HepG2 (cell line): ENCODE results near the gene SLAIN2. TPM values are rescaled to one million over a fixed set of nuclear protein-coding genes. Genes with fewer than 3 reads are reported as not detected.

Experiments used
- CAMTA2 ChIP-seq: sonication (generic); formaldehyde crosslinking; IDR thresholded peaks from 2 replicates; pipeline ENCODE4 v1.4.0; 2020; ENCODE audit warnings: mild to moderate bottlenecking, missing genetic modification reagents, borderline replicate concordance
- HDAC2 ChIP-seq: sonication (generic); formaldehyde crosslinking; IDR thresholded peaks from 2 replicates; pipeline ENCODE4 v1.4.0; 2020; ENCODE audit warnings: missing genetic modification reagents
- KLF9 ChIP-seq: IDR thresholded peaks from 2 replicates; pipeline ENCODE4 v1.6.1; 2016; ENCODE audit warnings: low read depth
- MEIS1 ChIP-seq: sonication (generic); formaldehyde crosslinking; IDR thresholded peaks from 2 replicates; pipeline ENCODE4 v1.9.0; 2021; ENCODE audit warnings: mild to moderate bottlenecking, missing genetic modification reagents, moderate library complexity, borderline replicate concordance
- SMARCE1 ChIP-seq: fragments of 450-650 bp; IDR thresholded peaks from 2 replicates; pipeline ENCODE4 v1.6.1; 2017; ENCODE audit warnings: borderline replicate concordance
- ZFAT ChIP-seq: sonication (generic); formaldehyde crosslinking; conservative IDR thresholded peaks from 2 replicates; pipeline ENCODE4 v1.8.1; 2023; ENCODE audit warnings: missing genetic modification reagents, inconsistent platforms
- ZFP91 ChIP-seq: sonication (generic); formaldehyde crosslinking; IDR thresholded peaks from 2 replicates; pipeline ENCODE4 v1.9.0; 2022; ENCODE audit warnings: missing genetic modification reagents, mild to moderate bottlenecking, borderline replicate concordance
- ZNF367 ChIP-seq: sonication (generic); formaldehyde crosslinking; IDR thresholded peaks from 2 replicates; pipeline ENCODE4 v1.4.0; 2020; ENCODE audit warnings: missing genetic modification reagents, borderline replicate concordance
- ZNF597 ChIP-seq: sonication (generic); formaldehyde crosslinking; IDR thresholded peaks from 2 replicates; pipeline ENCODE4 v1.5.0; 2020; ENCODE audit warnings: missing genetic modification reagents
- ZNF83 ChIP-seq: sonication (generic); formaldehyde crosslinking; IDR thresholded peaks from 2 replicates; pipeline ENCODE4 v1.4.0; 2020; ENCODE audit warnings: missing genetic modification reagents, mild to moderate bottlenecking, borderline replicate concordance
- ZSCAN21 ChIP-seq: sonication (generic); formaldehyde crosslinking; IDR thresholded peaks from 2 replicates; pipeline ENCODE4 v1.8.0; 2022; ENCODE audit warnings: mild to moderate bottlenecking, missing genetic modification reagents, moderate library complexity, borderline replicate concordance
- polyA plus RNA-seq, 8 experiments: library from polyadenylated mRNA; depleted of rRNA in 3 of 8; stranded (reverse) in 7 of 8; unstranded in 1 of 8; fragments of >200 nt; fragmentation: Illumina TruSeq in 4 of 8; extraction: Trizol in 4 of 8; gene quantifications; 2 replicates each; pipeline versions ENCODE4 v1.2.1 to v1.2.3, GENCODE V29; 2011 to 2016; ENCODE audit warnings: low read depth in 4 of 8, missing spikeins in 1 of 8, mixed read lengths in 1 of 8; ENCODE audit not compliant: insufficient read depth in 1 of 8
- total RNA-seq, 5 experiments: library from RNA; depleted of rRNA; stranded (reverse); fragments of >200 nt; fragmentation: Illumina TruSeq; extraction: Trizol; gene quantifications; 2 replicates each; pipeline ENCODE4 v1.2.3, GENCODE V29; 2016; ENCODE audit warnings: low read depth in 1 of 5
- TF ChIP-seq, protein P1 (sequence below): sonication (generic); formaldehyde crosslinking; IDR thresholded peaks from 2 replicates; pipeline ENCODE4 v1.4.0; 2020; ENCODE audit warnings: missing genetic modification reagents
- TF ChIP-seq, protein P2 (sequence below): sonication (generic); formaldehyde crosslinking; IDR thresholded peaks from 2 replicates; pipeline ENCODE4 v1.4.0; 2020; ENCODE audit warnings: missing genetic modification reagents
- TF ChIP-seq, protein P3 (sequence below): sonication (generic); formaldehyde crosslinking; IDR thresholded peaks from 2 replicates; pipeline ENCODE4 v1.4.0; 2020; ENCODE audit warnings: missing genetic modification reagents
- TF ChIP-seq, protein P4 (sequence below): sonication (generic); formaldehyde crosslinking; IDR thresholded peaks from 2 replicates; pipeline ENCODE4 v1.8.1; 2022; ENCODE audit warnings: low read depth, mild to moderate bottlenecking, missing genetic modification reagents

Gene SLAIN2
- total and polyA plus RNA-seq, 2 of the 13 experiments (the other 11 are each of a cell fraction or from before 2014, with no cell fraction given), result 20.7 to 22.5 TPM

DNA sequence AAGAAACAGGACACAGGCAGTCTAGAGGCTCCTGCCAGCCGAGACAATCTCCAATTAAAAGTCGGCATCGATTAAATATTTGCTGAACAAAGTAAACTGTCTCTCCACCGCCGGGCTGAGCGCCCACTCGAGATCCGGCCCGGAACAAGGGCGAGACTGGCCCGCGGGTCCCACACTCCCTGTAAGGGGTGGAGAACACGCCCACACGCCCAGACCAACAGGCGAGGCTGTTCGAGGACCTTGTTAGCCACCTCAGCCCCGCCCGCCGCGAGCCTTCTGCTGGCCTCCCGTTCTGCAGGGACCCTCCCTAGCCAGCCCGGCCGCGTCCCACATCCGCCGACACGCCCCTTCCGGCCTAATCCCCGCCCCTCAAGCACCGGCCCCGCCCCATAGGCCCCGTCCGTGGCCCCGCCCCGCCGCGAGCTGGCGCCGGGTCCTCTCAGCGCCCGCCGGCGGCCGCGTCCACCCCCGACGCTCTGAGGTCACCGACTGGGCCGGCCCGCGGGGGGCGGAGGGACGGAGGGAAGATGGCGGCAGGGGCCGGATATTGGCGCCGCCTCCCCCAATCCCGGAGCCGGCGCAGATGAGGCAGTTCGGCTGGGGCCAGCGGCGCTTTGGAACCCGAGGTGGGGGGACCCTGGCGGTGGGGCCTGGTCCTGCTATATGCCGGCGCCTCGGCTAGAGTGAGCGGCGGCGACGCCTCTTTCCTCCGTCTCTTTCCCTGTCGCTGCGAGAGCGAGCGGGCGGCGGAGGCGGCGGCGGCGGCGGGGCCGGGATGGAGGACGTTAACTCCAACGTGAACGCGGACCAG, at the start of gene SLAIN2 (continued):
- TF ChIP-seq ZNF83 (no peak), ZNF597 (CRISPR knock-in tag) (no peak), ZFP91 (CRISPR knock-in tag) (peak; percentile 49), ZNF367 (CRISPR knock-in tag) (no peak), KLF9 (peak; percentile 83; the same call in 1 of the 2 replicates), CAMTA2 (no peak), SMARCE1 (no peak), MEIS1 (no peak), ZSCAN21 (peak; percentile 71), HDAC2 (CRISPR knock-in tag) (peak; percentile 59), ZFAT (CRISPR knock-in tag) (no peak)
- TF ChIP-seq, protein P1, sequence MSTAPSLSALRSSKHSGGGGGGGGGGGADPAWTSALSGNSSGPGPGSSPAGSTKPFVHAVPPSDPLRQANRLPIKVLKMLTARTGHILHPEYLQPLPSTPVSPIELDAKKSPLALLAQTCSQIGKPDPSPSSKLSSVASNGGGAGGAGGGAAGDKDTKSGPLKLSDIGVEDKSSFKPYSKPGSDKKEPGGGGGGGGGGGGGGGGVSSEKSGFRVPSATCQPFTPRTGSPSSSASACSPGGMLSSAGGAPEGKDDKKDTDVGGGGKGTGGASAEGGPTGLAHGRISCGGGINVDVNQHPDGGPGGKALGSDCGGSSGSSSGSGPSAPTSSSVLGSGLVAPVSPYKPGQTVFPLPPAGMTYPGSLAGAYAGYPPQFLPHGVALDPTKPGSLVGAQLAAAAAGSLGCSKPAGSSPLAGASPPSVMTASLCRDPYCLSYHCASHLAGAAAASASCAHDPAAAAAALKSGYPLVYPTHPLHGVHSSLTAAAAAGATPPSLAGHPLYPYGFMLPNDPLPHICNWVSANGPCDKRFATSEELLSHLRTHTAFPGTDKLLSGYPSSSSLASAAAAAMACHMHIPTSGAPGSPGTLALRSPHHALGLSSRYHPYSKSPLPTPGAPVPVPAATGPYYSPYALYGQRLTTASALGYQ (CRISPR knock-in tag), result peak; percentile 51; the same call in 1 of the 2 replicates
- TF ChIP-seq, protein P2, sequence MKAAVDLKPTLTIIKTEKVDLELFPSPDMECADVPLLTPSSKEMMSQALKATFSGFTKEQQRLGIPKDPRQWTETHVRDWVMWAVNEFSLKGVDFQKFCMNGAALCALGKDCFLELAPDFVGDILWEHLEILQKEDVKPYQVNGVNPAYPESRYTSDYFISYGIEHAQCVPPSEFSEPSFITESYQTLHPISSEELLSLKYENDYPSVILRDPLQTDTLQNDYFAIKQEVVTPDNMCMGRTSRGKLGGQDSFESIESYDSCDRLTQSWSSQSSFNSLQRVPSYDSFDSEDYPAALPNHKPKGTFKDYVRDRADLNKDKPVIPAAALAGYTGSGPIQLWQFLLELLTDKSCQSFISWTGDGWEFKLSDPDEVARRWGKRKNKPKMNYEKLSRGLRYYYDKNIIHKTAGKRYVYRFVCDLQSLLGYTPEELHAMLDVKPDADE (CRISPR knock-in tag), result no peak; the same call in 1 of the 2 replicates
- TF ChIP-seq, protein P3, sequence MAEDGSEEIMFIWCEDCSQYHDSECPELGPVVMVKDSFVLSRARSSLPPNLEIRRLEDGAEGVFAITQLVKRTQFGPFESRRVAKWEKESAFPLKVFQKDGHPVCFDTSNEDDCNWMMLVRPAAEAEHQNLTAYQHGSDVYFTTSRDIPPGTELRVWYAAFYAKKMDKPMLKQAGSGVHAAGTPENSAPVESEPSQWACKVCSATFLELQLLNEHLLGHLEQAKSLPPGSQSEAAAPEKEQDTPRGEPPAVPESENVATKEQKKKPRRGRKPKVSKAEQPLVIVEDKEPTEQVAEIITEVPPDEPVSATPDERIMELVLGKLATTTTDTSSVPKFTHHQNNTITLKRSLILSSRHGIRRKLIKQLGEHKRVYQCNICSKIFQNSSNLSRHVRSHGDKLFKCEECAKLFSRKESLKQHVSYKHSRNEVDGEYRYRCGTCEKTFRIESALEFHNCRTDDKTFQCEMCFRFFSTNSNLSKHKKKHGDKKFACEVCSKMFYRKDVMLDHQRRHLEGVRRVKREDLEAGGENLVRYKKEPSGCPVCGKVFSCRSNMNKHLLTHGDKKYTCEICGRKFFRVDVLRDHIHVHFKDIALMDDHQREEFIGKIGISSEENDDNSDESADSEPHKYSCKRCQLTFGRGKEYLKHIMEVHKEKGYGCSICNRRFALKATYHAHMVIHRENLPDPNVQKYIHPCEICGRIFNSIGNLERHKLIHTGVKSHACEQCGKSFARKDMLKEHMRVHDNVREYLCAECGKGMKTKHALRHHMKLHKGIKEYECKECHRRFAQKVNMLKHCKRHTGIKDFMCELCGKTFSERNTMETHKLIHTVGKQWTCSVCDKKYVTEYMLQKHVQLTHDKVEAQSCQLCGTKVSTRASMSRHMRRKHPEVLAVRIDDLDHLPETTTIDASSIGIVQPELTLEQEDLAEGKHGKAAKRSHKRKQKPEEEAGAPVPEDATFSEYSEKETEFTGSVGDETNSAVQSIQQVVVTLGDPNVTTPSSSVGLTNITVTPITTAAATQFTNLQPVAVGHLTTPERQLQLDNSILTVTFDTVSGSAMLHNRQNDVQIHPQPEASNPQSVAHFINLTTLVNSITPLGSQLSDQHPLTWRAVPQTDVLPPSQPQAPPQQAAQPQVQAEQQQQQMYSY, result no peak
- TF ChIP-seq, protein P4, sequence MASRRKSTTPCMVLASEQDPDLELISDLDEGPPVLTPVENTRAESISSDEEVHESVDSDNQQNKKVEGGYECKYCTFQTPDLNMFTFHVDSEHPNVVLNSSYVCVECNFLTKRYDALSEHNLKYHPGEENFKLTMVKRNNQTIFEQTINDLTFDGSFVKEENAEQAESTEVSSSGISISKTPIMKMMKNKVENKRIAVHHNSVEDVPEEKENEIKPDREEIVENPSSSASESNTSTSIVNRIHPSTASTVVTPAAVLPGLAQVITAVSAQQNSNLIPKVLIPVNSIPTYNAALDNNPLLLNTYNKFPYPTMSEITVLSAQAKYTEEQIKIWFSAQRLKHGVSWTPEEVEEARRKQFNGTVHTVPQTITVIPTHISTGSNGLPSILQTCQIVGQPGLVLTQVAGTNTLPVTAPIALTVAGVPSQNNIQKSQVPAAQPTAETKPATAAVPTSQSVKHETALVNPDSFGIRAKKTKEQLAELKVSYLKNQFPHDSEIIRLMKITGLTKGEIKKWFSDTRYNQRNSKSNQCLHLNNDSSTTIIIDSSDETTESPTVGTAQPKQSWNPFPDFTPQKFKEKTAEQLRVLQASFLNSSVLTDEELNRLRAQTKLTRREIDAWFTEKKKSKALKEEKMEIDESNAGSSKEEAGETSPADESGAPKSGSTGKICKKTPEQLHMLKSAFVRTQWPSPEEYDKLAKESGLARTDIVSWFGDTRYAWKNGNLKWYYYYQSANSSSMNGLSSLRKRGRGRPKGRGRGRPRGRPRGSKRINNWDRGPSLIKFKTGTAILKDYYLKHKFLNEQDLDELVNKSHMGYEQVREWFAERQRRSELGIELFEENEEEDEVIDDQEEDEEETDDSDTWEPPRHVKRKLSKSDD (CRISPR knock-in tag), result 0 out of 2 replicates have a peak, but pooled peaks have one; percentile 33
